OCI-LY3 (cell line): Measurements from ENCODE around the gene FUT4.

ENCODE experiments used
- EZH2phosphoT487 ChIP-seq: fragments of 200-600 bp; shearing (Covaris generic); IDR thresholded peaks from 2 replicates; pipeline ENCODE4 v1.6.1; 2018; ENCODE audit warnings: antibody characterized with exemption, mixed run types, low read depth
- TF ChIP-seq, protein P1 (sequence below): fragments of 200-600, 300-600 bp; sonication (generic); IDR thresholded peaks from 2 replicates; pipeline ENCODE4 v1.5.1; 2014; ENCODE audit warnings: antibody characterized with exemption, low read length, low read depth

DNA sequence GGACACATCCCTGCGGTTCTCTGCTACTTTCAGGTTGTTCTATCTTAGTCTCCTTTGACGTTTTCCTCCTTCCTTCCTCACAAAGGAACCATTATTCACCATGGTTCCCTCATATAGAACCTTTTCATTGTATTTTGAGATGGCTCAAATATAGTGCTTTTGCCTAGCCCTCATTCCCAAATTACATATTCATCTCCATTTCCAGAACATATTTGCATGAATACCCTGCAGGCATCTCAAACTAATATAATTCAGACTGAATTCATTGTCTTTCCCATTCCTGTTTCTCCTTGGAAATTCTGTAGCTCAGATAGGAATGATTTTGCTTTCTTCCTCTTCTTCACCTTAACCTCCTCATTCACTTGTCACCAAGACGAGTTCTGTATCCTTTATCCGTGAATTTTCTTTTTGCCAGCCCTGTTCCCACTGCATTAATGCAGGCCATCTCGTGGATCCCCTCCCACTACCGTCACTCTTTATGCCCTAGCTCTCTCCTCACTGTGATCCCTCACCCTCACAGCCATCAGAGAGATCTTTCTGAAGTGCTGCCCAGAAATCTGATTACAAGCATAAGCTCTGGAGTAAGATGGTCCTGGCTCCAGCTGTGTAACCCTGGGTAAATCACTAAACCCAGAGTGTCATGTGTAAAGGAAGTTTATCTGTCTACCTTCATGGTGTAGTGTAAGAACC, 46.8 kb downstream of the FUT4 start:
- TF ChIP-seq, protein P1, sequence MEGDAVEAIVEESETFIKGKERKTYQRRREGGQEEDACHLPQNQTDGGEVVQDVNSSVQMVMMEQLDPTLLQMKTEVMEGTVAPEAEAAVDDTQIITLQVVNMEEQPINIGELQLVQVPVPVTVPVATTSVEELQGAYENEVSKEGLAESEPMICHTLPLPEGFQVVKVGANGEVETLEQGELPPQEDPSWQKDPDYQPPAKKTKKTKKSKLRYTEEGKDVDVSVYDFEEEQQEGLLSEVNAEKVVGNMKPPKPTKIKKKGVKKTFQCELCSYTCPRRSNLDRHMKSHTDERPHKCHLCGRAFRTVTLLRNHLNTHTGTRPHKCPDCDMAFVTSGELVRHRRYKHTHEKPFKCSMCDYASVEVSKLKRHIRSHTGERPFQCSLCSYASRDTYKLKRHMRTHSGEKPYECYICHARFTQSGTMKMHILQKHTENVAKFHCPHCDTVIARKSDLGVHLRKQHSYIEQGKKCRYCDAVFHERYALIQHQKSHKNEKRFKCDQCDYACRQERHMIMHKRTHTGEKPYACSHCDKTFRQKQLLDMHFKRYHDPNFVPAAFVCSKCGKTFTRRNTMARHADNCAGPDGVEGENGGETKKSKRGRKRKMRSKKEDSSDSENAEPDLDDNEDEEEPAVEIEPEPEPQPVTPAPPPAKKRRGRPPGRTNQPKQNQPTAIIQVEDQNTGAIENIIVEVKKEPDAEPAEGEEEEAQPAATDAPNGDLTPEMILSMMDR, result no peak
- TF ChIP-seq EZH2phosphoT487, result no peak
